Upper lobe of left lung (tissue), 6 donors: ENCODE measurements around the gene NAT16. TPM values are rescaled to one million over a fixed set of nuclear protein-coding genes. Genes with fewer than 3 reads are reported as not detected.

ENCODE experiments used
- ATAC-seq, 2 donors: fragments of 200-7000 bp; cut with Tn5 transposase; one replicate each; pipeline ENCODE4 v1.9.1; 2022; ENCODE audit warnings: mild to moderate bottlenecking in 2 of 2, moderate library complexity in 2 of 2; ENCODE audit not compliant: low FRiP score in 2 of 2
- DNase-seq, 2 donors: peaks; one replicate each; pipeline ENCODE4 v3.0.0-alpha.2; 2019 to 2020
- H3K27ac ChIP-seq, 4 donors: fragments of 200-600 bp; sonication (generic); one replicate each; pipeline ENCODE4 v1.5.1; 2016 to 2019
- H3K27me3 ChIP-seq, 4 donors: fragments of 200-600 bp; sonication (generic); one replicate each; pipeline ENCODE4 v1.5.1; 2017 to 2019
- H3K36me3 ChIP-seq, 4 donors: fragments of 200-600 bp; sonication (generic); one replicate each; pipeline ENCODE4 v1.5.1; 2016 to 2019
- H3K4me1 ChIP-seq, 4 donors: fragments of 200-600 bp; sonication (generic); one replicate each; pipeline ENCODE4 v1.5.1; 2018 to 2019
- H3K4me3 ChIP-seq, 4 donors: fragments of 200-600 bp; sonication (generic); one replicate each; pipeline ENCODE4 v1.5.1; 2017 to 2019; ENCODE audit warnings: mild to moderate bottlenecking in 2 of 4, moderate library complexity in 1 of 4
- H3K9me3 ChIP-seq, 4 donors: fragments of 200-600 bp; sonication (generic); one replicate each; pipeline ENCODE4 v1.5.1; 2018 to 2019
- CTCF ChIP-seq, 6 experiments: fragments of 450-650 bp in 4 of 6; fragments of 200-600 bp in 2 of 6; sonication (generic) in 2 of 6; IDR thresholded peaks; one replicate each; pipeline ENCODE4 v1.5.1; 2016 to 2019; ENCODE audit warnings: antibody characterized with exemption in 6 of 6
- EP300 ChIP-seq, 4 donors: sonication (generic); formaldehyde crosslinking; IDR thresholded peaks; one replicate each; pipeline ENCODE4 v1.5.1; 2017; ENCODE audit warnings: antibody characterized with exemption in 4 of 4, control low read depth in 2 of 4
- POLR2A ChIP-seq, 4 donors: fragments of 450-650 bp; IDR thresholded peaks; one replicate each; pipeline ENCODE4 v1.5.1; 2016 to 2017; ENCODE audit warnings: antibody characterized with exemption in 4 of 4, mild to moderate bottlenecking in 2 of 4
- POLR2AphosphoS5 ChIP-seq, 2 donors: sonication (generic); formaldehyde crosslinking; IDR thresholded peaks; one replicate each; pipeline ENCODE4 v1.5.1; 2017; ENCODE audit warnings: antibody characterized with exemption in 2 of 2
- WGBS, 2 donors: methylation state at CpG; one replicate each; pipeline ENCODE4 v1.1.5; 2017 to 2018; 5-methylcytosine and 5-hydroxymethylcytosine counted together
- total RNA-seq, 6 donors: library from RNA; depleted of rRNA in 4 of 6; stranded (reverse); fragments of >200 nt in 4 of 6; gene quantifications; one replicate each; pipeline versions ENCODE4 v1.1.0 to v1.2.1, GENCODE V29; 2016 to 2021
- donor health status: DM: no; HTN: no; CAD: no; lungs with moderate emphysema.
- donor health status: DM: no; HTN: yes; CAD: no; lungs with severe emphysema.

Gene NAT16
- total RNA-seq: not detected

GRCh38 chr7:101180130-101180755 lies at the start of gene NAT16:
Gene NAT16, minus strand, starts transcription at chr7:101180293. Its CDS starts 5,486 bp downstream, at chr7:101174807.
- Histone ChIP-seq H3K27ac (no peak within 1 kb of the TSS), H3K9me3 (no peaks in the 10 kb centered on the region), H3K36me3 (no peaks in the 10 kb centered on the region), H3K27me3 (peaks cover 3 to 35% (median 25%) of the 10 kb centered on the region in 4 donors), H3K4me1 (peaks cover 8 to 17% (median 9%) of the 10 kb centered on the region in 4 donors), H3K4me3 (no peak within 1 kb of the TSS)
- 9 to 11% methylated on average over 8 to 13 of the region's 56 CpGs for WGBS, 2 donors
- ATAC-seq (no peak), DNase-seq (peak in 1 of 2 donors; percentile 84)
- no peak for TF ChIP-seq CTCF (IDR thresholded peaks at IDR 0.05)
- no peak for TF ChIP-seq EP300 (IDR thresholded peaks at IDR 0.05)
- no peak for TF ChIP-seq POLR2A (IDR thresholded peaks at IDR 0.05)
- no peak for TF ChIP-seq POLR2AphosphoS5 (IDR thresholded peaks at IDR 0.05)

- WGBS, 2 donors: 85 to 96% methylated on average over 9 of the region's 9 CpGs
- Histone ChIP-seq H3K9me3 (no peaks in the 10 kb centered on the region), H3K27me3 (no peaks in the 10 kb centered on the region), H3K36me3 (peaks cover 12 to 70% (median 54%) of the 10 kb centered on the region in 4 donors), H3K27ac (no peak overlapping the region), H3K4me3 (no peak overlapping the region), H3K4me1 (peaks cover 5 to 7% (median 6%) of the 10 kb centered on the region in 4 donors)
- ATAC-seq (peak in 1 of 2 donors; percentile 16), DNase-seq (no peak)
- no peak for TF ChIP-seq CTCF (IDR thresholded peaks at IDR 0.05)
- no peak for TF ChIP-seq POLR2A (IDR thresholded peaks at IDR 0.05)
- TF ChIP-seq POLR2AphosphoS5 (IDR thresholded peaks at IDR 0.05): no peak
Measured at GRCh38 chr7:101226721-101227120, 46.6 kb upstream of the NAT16 start.

- H3K4me1 ChIP-seq: peaks cover 0 to 4% (median 1%) of the 10 kb centered on the region in 4 donors
- 95 to 99% methylated on average over 6 of the region's 6 CpGs for WGBS, 2 donors
- no peak for ATAC-seq
- TF ChIP-seq CTCF (IDR thresholded peaks at IDR 0.05): no peak
- TF ChIP-seq POLR2AphosphoS5 (IDR thresholded peaks at IDR 0.05): no peak
- no peak for TF ChIP-seq EP300 (IDR thresholded peaks at IDR 0.05)
- TF ChIP-seq POLR2A (IDR thresholded peaks at IDR 0.05): no peak
- no peak overlapping the region for H3K27ac ChIP-seq
- no peaks in the 10 kb centered on the region for H3K9me3 ChIP-seq
- H3K36me3 ChIP-seq: peaks cover 12 to 70% (median 54%) of the 10 kb centered on the region in 4 donors
- DNase-seq: no peak
- no peaks in the 10 kb centered on the region for H3K27me3 ChIP-seq
- no peak overlapping the region for H3K4me3 ChIP-seq
Measured at GRCh38 chr7:101225650-101226049, 45.6 kb upstream of the NAT16 start.

GRCh38 chr7:101223528-101223927 lies 43.4 kb upstream of the NAT16 start:
- ATAC-seq (peak in 1 of 2 donors; percentile 7), DNase-seq (peak in 1 of 2 donors; percentile 78)
- Histone ChIP-seq H3K4me1 (peaks cover 16 to 22% (median 19%) of the 10 kb centered on the region in 4 donors), H3K27ac (no peak overlapping the region), H3K36me3 (peaks cover 12 to 60% (median 50%) of the 10 kb centered on the region in 4 donors), H3K4me3 (no peak overlapping the region), H3K27me3 (no peaks in the 10 kb centered on the region), H3K9me3 (no peaks in the 10 kb centered on the region)
- no peak for TF ChIP-seq POLR2AphosphoS5 (IDR thresholded peaks at IDR 0.05)
- TF ChIP-seq POLR2A (IDR thresholded peaks at IDR 0.05): no peak
- TF ChIP-seq CTCF (IDR thresholded peaks at IDR 0.05): no peak
- no peak for TF ChIP-seq EP300 (IDR thresholded peaks at IDR 0.05)
- WGBS, 2 donors: 94% methylated on average over 12 to 15 of the region's 15 CpGs
